H1 (cell line): Measurements from ENCODE around the gene CERS1. TPM values are rescaled to one million over a fixed set of nuclear protein-coding genes. Genes with fewer than 3 reads are reported as not detected.

Experiments
- CTCF ChIA-PET: fragments of 300-600 bp; sonication (Branson Sonifier 250); formaldehyde crosslinking; loops from one replicate; lab custom pipeline; 2021; ENCODE audit not compliant: partially characterized antibody; lab: Charles Lee
- POLR2A ChIA-PET: fragments of 300-600 bp; sonication (Branson Sonifier 250); formaldehyde crosslinking; loops from one replicate; lab custom pipeline; 2021; ENCODE audit warnings: inconsistent platforms; ENCODE audit not compliant: partially characterized antibody; lab: Charles Lee
- DNase-seq, 2 experiments: peaks; one replicate each; pipeline versions ENCODE4 v3.0.0 to v3.0.0-alpha.2; 2010 to 2022; ENCODE audit warnings: low spot score in 2 of 2, low read depth in 1 of 2, mixed read lengths in 1 of 2
- FAIRE-seq: peaks from 2 replicates; lab custom pipeline; 2011; peaks lifted over from hg19 to GRCh38; lab: Jason Lieb, UNC
- H2AFZ ChIP-seq: 2 replicates; pipeline ENCODE4 v1.8.1; 2012; ENCODE audit warnings: low read length, inconsistent platforms
- H2AK5ac ChIP-seq: 2 replicates; pipeline ENCODE4 v1.6.1; 2013; ENCODE audit warnings: low read depth, low read length
- H2BK120ac ChIP-seq: replicated peaks from 2 replicates; pipeline ENCODE3; 2013; ENCODE audit warnings: low read depth, low read length, inconsistent platforms
- H2BK12ac ChIP-seq: 2 replicates; pipeline ENCODE4 v1.6.1; 2013; ENCODE audit warnings: low read depth, low read length
- H2BK15ac ChIP-seq: 2 replicates; pipeline ENCODE4 v1.6.1; 2013; ENCODE audit warnings: low read length
- H2BK20ac ChIP-seq: 2 replicates; pipeline ENCODE4 v1.6.1; 2013; ENCODE audit warnings: low read length
- H2BK5ac ChIP-seq: 2 replicates; pipeline ENCODE4 v1.6.1; 2013; ENCODE audit warnings: low read depth, low read length
- H3K14ac ChIP-seq: 2 replicates; pipeline ENCODE4 v1.6.1; 2013; ENCODE audit warnings: inconsistent platforms; ENCODE audit not compliant: insufficient read length
- H3K18ac ChIP-seq: 2 replicates; pipeline ENCODE4 v1.6.1; 2013; ENCODE audit warnings: low read length; ENCODE audit errors: extremely low read depth
- H3K23ac ChIP-seq: 2 replicates; pipeline ENCODE4 v1.6.1; 2013; ENCODE audit warnings: inconsistent platforms; ENCODE audit not compliant: insufficient read length
- H3K23me2 ChIP-seq: 2 replicates; pipeline ENCODE4 v1.6.1; 2013; ENCODE audit warnings: low read depth, low read length
- H3K27ac ChIP-seq: 2 replicates; pipeline ENCODE4 v1.6.1; 2011; ENCODE audit warnings: low read depth, low read length, inconsistent platforms
- H3K27me3 ChIP-seq, 4 experiments: replicated peaks in 1 of 4; 1 replicate in 1 of 4; 2 replicates in 3 of 4; pipeline versions ENCODE4 v1.6.1 to v1.8.1; 2011 to 2013; ENCODE audit warnings: low read length in 3 of 4, mild to moderate bottlenecking in 3 of 4, inconsistent platforms in 2 of 4, mixed read lengths in 2 of 4, moderate library complexity in 1 of 4; ENCODE audit not compliant: control insufficient read depth in 3 of 4, insufficient read depth in 3 of 4; ENCODE audit errors: extremely low read depth in 1 of 4
- H3K36me3 ChIP-seq, 4 experiments: 2 replicates each; pipeline versions ENCODE4 v1.6.1 to v1.8.1; 2011 to 2013; ENCODE audit warnings: mild to moderate bottlenecking in 4 of 4, low read length in 3 of 4, moderate library complexity in 2 of 4, control low read depth in 1 of 4, inconsistent platforms in 1 of 4; ENCODE audit not compliant: insufficient read depth in 4 of 4, control insufficient read depth in 2 of 4
- H3K4ac ChIP-seq: replicated peaks from 2 replicates; pipeline ENCODE3; 2013; ENCODE audit warnings: low read length, low read depth, mixed read lengths, inconsistent platforms; ENCODE audit not compliant: insufficient read length
- H3K4me1 ChIP-seq, 4 experiments: replicated peaks in 1 of 4; 1 replicate in 1 of 4; 2 replicates in 3 of 4; pipeline versions ENCODE4 v1.6.1 to v1.8.1; 2011 to 2013; ENCODE audit warnings: low read length in 3 of 4, inconsistent platforms in 2 of 4, mixed read lengths in 1 of 4; ENCODE audit not compliant: insufficient read depth in 4 of 4, control insufficient read depth in 3 of 4
- H3K4me2 ChIP-seq, 2 experiments: 2 replicates each; pipeline versions ENCODE4 v1.6.1 to v1.8.1; 2011 to 2013; ENCODE audit warnings: low read depth in 2 of 2, low read length in 2 of 2, control low read depth in 1 of 2, inconsistent platforms in 1 of 2, mild to moderate bottlenecking in 1 of 2; ENCODE audit not compliant: insufficient read depth in 1 of 2
- H3K4me3 ChIP-seq, 4 experiments: fragments of 200-600, 300-600 bp in 1 of 4; sonication (generic), shearing (Covaris generic), sonication (Bioruptor Twin) in 1 of 4; 2 replicates each; pipeline versions ENCODE4 v1.5.1 to v1.8.1; 2011 to 2016; ENCODE audit warnings: low read length in 4 of 4, low read depth in 3 of 4, control low read depth in 2 of 4, inconsistent platforms in 2 of 4, mild to moderate bottlenecking in 2 of 4, mixed read lengths in 1 of 4, moderate library complexity in 1 of 4; ENCODE audit not compliant: insufficient read depth in 2 of 4; ENCODE audit errors: extremely low read depth in 1 of 4
- H3K56ac ChIP-seq: replicated peaks from 2 replicates; pipeline ENCODE3; 2013; ENCODE audit warnings: low read depth, mild to moderate bottlenecking, mixed read lengths, low read length, inconsistent platforms; ENCODE audit not compliant: insufficient read length
- H3K79me1 ChIP-seq: 2 replicates; pipeline ENCODE4 v1.6.1; 2013; ENCODE audit warnings: low read depth, low read length, control low read depth
- H3K79me2 ChIP-seq, 2 experiments: 2 replicates each; pipeline versions ENCODE4 v1.6.1 to v1.8.1; 2012 to 2013; ENCODE audit warnings: low read length in 2 of 2, mild to moderate bottlenecking in 2 of 2, inconsistent platforms in 1 of 2; ENCODE audit not compliant: insufficient read depth in 2 of 2, control insufficient read depth in 1 of 2
- H3K9ac ChIP-seq, 4 experiments: replicated peaks in 1 of 4; 1 replicate in 1 of 4; 2 replicates in 3 of 4; pipeline versions ENCODE4 v1.6.1 to v1.8.1; 2011 to 2013; ENCODE audit warnings: low read depth in 3 of 4, low read length in 3 of 4, control low read depth in 2 of 4, mild to moderate bottlenecking in 2 of 4, moderate library complexity in 2 of 4, inconsistent platforms in 1 of 4; ENCODE audit errors: extremely low read depth in 1 of 4
- H3K9me3 ChIP-seq, 2 experiments: 2 replicates each; pipeline versions ENCODE4 v1.6.1 to v1.8.1; 2012 to 2013; ENCODE audit warnings: mild to moderate bottlenecking in 2 of 2, moderate library complexity in 2 of 2, control low read depth in 1 of 2, inconsistent platforms in 1 of 2, low read depth in 1 of 2, low read length in 1 of 2, mixed read lengths in 1 of 2; ENCODE audit not compliant: insufficient read depth in 2 of 2
- H4K20me1 ChIP-seq, 2 experiments: replicated peaks in 1 of 2; 2 replicates each; pipeline versions ENCODE3 to v1.8.1; 2011 to 2013; ENCODE audit warnings: inconsistent platforms in 2 of 2, low read length in 2 of 2, mild to moderate bottlenecking in 1 of 2; ENCODE audit not compliant: insufficient read depth in 2 of 2, control insufficient read depth in 1 of 2
- H4K5ac ChIP-seq: 2 replicates; pipeline ENCODE4 v1.6.1; 2013; ENCODE audit warnings: low read length, low read depth, mixed read lengths, inconsistent platforms; ENCODE audit not compliant: insufficient read length
- H4K8ac ChIP-seq: 2 replicates; pipeline ENCODE4 v1.8.0; 2013; ENCODE audit warnings: mild to moderate bottlenecking, moderate library complexity, low read length, inconsistent platforms; ENCODE audit not compliant: insufficient read depth; ENCODE audit errors: extremely low read depth
- H4K91ac ChIP-seq: replicated peaks from 2 replicates; pipeline ENCODE3; 2013; ENCODE audit warnings: low read length, mixed read lengths, inconsistent platforms; ENCODE audit not compliant: insufficient read length
- BACH1 ChIP-seq: IDR thresholded peaks from 2 replicates; pipeline ENCODE4 v1.6.1; 2012; ENCODE audit warnings: low read length, improper control_type of control experiment
- CHD1 ChIP-seq: IDR thresholded peaks from 2 replicates; pipeline ENCODE4 v1.6.1; 2012; ENCODE audit warnings: low read depth, low read length, improper control_type of control experiment
- JUND ChIP-seq: IDR thresholded peaks from 2 replicates; pipeline ENCODE4 v1.6.1; 2011; ENCODE audit warnings: mild to moderate bottlenecking, improper control_type of control experiment, low read length
- MAFK ChIP-seq: IDR thresholded peaks from 2 replicates; pipeline ENCODE4 v1.6.1; 2012; ENCODE audit warnings: low read depth, mild to moderate bottlenecking, improper control_type of control experiment, low read length
- TAF1 ChIP-seq: IDR thresholded peaks from 2 replicates; pipeline ENCODE4 v1.6.1; 2011; ENCODE audit warnings: mild to moderate bottlenecking, low read depth, low read length
- ZNF274 ChIP-seq: IDR thresholded peaks from 2 replicates; pipeline ENCODE4 v1.7.0; 2012; ENCODE audit warnings: low read length, borderline replicate concordance; ENCODE audit errors: extremely low read depth
- WGBS, 2 experiments: shearing (Covaris generic) in 1 of 2; methylation state at CpG; one replicate each; pipeline versions ENCODE4 v1.1.6 to v1.1.7; 2013 to 2015; ENCODE audit warnings: low lambda C conversion rate in 2 of 2, mixed read lengths in 2 of 2, inconsistent platforms in 1 of 2, low coverage in 1 of 2, missing lambda C conversion rate in 1 of 2; ENCODE audit not compliant: insufficient replicate concordance in 2 of 2, insufficient coverage in 1 of 2, insufficient read length in 1 of 2; ENCODE audit errors: extremely low coverage in 1 of 2, missing lambda C conversion rate in 1 of 2; 5-methylcytosine and 5-hydroxymethylcytosine counted together
- polyA plus RNA-seq, 7 experiments: library from polyadenylated mRNA; depleted of rRNA in 3 of 7; stranded (reverse) in 5 of 7; unstranded in 2 of 7; fragments of >200 nt in 5 of 7; fragments of 200-250 nt in 2 of 7; gene quantifications; 1 replicate in 5 of 7; 2 replicates in 1 of 7; 4 replicates in 1 of 7; pipeline versions ENCODE4 v1.2.1 to v1.2.3, GENCODE V29; 2011 to 2013; ENCODE audit warnings: missing spikeins in 2 of 7, mixed read lengths in 2 of 7
- total RNA-seq: library from RNA; stranded (reverse); fragmentation: NEBNext Ultra II Directional; extraction: Animal tissue kit (Norgen Biotek cat#: 25700); gene quantifications from 2 replicates; pipeline ENCODE4 v1.2.1, GENCODE V29; 2021

CERS1 gene
- total and polyA plus RNA-seq, 2 of the 8 experiments (the other 6 are each of a cell fraction or from before 2014, with no cell fraction given) = 18.6 to 51.0 TPM

DNA sequence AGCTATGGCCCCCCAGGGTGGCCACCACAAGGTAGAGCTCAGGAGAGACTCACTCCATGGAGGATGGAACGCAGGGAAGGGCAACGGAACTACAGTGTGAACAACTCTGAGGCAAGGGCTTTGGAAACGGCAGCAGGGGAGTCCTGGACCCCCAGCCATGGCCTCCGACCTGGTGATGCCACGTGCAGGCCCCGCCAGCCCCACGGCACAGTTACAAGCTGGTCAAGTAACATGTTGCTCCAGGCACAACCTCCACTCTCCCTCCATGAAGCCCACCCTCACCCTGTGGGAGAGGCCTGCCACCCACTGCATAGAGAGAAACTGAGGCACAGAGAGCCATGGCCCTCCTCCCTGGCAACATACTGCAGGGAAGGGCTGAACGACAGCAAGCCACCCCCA, 9.1 kb upstream of the CERS1 start:
- no peak overlapping the region for H3K56ac ChIP-seq
- WGBS, 2 experiments = 97% methylated on average over 8 of the region's 8 CpGs; no CpG with 5 or more reads in 1 of the 2 experiments
- no peaks in the 10 kb centered on the region for H3K27me3 ChIP-seq
- H3K23ac ChIP-seq = no peak overlapping the region
- H2AK5ac ChIP-seq = no peak overlapping the region
- H2BK20ac ChIP-seq = no peak overlapping the region
- no peak overlapping the region for H3K4me2 ChIP-seq
- no peak overlapping the region for H2BK5ac ChIP-seq
- H2AFZ ChIP-seq = no peak overlapping the region
- H3K14ac ChIP-seq = no peak overlapping the region
- no peak overlapping the region for H3K9ac ChIP-seq
- no peak overlapping the region for H2BK15ac ChIP-seq
- no peaks in the 10 kb centered on the region for H3K4me1 ChIP-seq
- H3K27ac ChIP-seq = no peak overlapping the region
- TF ChIP-seq JUND (no peak), ZNF274 (no peak), CHD1 (no peak), TAF1 (no peak), BACH1 (no peak), MAFK (no peak)
- no peak overlapping the region for H3K4ac ChIP-seq
- H3K36me3 ChIP-seq = peaks cover 0 to 25% (median 5%) of the 10 kb centered on the region in 4 experiments; a peak in 5 of 8 replicates
- H3K4me3 ChIP-seq = no peak overlapping the region
- no peaks in the 10 kb centered on the region for H3K79me1 ChIP-seq
- CTCF ChIA-PET = interaction anchor here (1.9 to 7.8 kb wide), 3 partner anchors 11 to 14 kb away, joined by 5 to 34 read pairs (median 13); partner anchors contain the start of genes COPE and DDX49
- H4K8ac ChIP-seq = no peak overlapping the region
- no peak overlapping the region for H3K18ac ChIP-seq
- H2BK120ac ChIP-seq = no peak overlapping the region
- peaks cover 0 to 10% of the 10 kb centered on the region in 2 experiments for H4K20me1 ChIP-seq
- FAIRE-seq (no peak), DNase-seq (no peak)
- no peaks in the 10 kb centered on the region for H3K23me2 ChIP-seq
- POLR2A ChIA-PET = interaction anchor here (1.1 to 4.5 kb wide), 5 partner anchors 9 to 46 kb away, joined by 3 to 21 read pairs (median 6); partner anchors contain the start of genes COPE and DDX49
- H4K5ac ChIP-seq = no peak overlapping the region
- no peaks in the 10 kb centered on the region for H3K79me2 ChIP-seq
- H2BK12ac ChIP-seq = no peak overlapping the region
- no peak overlapping the region for H4K91ac ChIP-seq
- H3K9me3 ChIP-seq = no peaks in the 10 kb centered on the region
